DND-41 (cell line): ENCODE data around the gene ZNF653.

Experiments used
- ATAC-seq: fragments of 200-7000 bp; cut with Tn5 transposase; 3 replicates; pipeline ENCODE4 v1.9.1; 2021; ENCODE audit warnings: low read depth; ENCODE audit not compliant: insufficient read depth
- DNase-seq: peaks from one replicate; pipeline ENCODE4 v3.0.0-alpha.2; 2020
- H2AFZ ChIP-seq: 2 replicates; pipeline ENCODE4 v1.6.0; 2012; ENCODE audit warnings: low read depth, low read length
- H3K27ac ChIP-seq: 2 replicates; pipeline ENCODE4 v1.5.1; 2012; ENCODE audit warnings: low read length, inconsistent platforms
- H3K27me3 ChIP-seq: fragments of 200-600 bp; sonication (generic); 2 replicates; pipeline ENCODE4 v1.6.0; 2012; ENCODE audit warnings: low read length, mild to moderate bottlenecking, inconsistent platforms; ENCODE audit not compliant: insufficient read depth, poor library complexity
- H3K36me3 ChIP-seq: 2 replicates; pipeline ENCODE4 v1.5.1; 2012; ENCODE audit warnings: low read length, inconsistent platforms; ENCODE audit not compliant: insufficient read depth
- H3K4me1 ChIP-seq: 2 replicates; pipeline ENCODE4 v1.5.1; 2012; ENCODE audit warnings: mild to moderate bottlenecking, low read length; ENCODE audit not compliant: insufficient read depth
- H3K4me2 ChIP-seq: 2 replicates; pipeline ENCODE4 v1.6.0; 2012; ENCODE audit warnings: mild to moderate bottlenecking, moderate library complexity, low read length, inconsistent platforms; ENCODE audit not compliant: insufficient read depth
- H3K4me3 ChIP-seq, 2 experiments: fragments of 200-600 bp in 1 of 2; shearing (Covaris generic) in 1 of 2; 2 replicates each; pipeline ENCODE4 v1.5.1; 2012 to 2016; ENCODE audit warnings: inconsistent platforms in 2 of 2, low read length in 2 of 2, mild to moderate bottlenecking in 2 of 2, low read depth in 1 of 2, moderate library complexity in 1 of 2
- H3K79me2 ChIP-seq: 2 replicates; pipeline ENCODE4 v1.6.0; 2012; ENCODE audit warnings: low read length, inconsistent platforms; ENCODE audit not compliant: insufficient read depth
- H3K9ac ChIP-seq: 2 replicates; pipeline ENCODE4 v1.6.0; 2012; ENCODE audit warnings: low read depth, mild to moderate bottlenecking, inconsistent platforms, low read length, moderate library complexity
- H3K9me3 ChIP-seq: 2 replicates; pipeline ENCODE4 v1.5.1; 2012; ENCODE audit warnings: low read length, moderate library complexity, mild to moderate bottlenecking, inconsistent platforms; ENCODE audit not compliant: insufficient read depth, severe bottlenecking
- H4K20me1 ChIP-seq: 2 replicates; pipeline ENCODE4 v1.6.0; 2012; ENCODE audit warnings: low read length; ENCODE audit not compliant: insufficient read depth
- CTCF ChIP-seq: IDR thresholded peaks from 2 replicates; pipeline ENCODE4 v1.5.1; 2012; ENCODE audit warnings: borderline replicate concordance, low read length, moderate library complexity, mild to moderate bottlenecking; ENCODE audit not compliant: poor library complexity, severe bottlenecking; ENCODE audit errors: extremely low read depth
- EZH2 ChIP-seq: IDR thresholded peaks from 3 replicates; pipeline ENCODE4 v1.6.1; 2012; ENCODE audit warnings: borderline replicate concordance, low read depth, mild to moderate bottlenecking, moderate library complexity, low read length, inconsistent platforms; ENCODE audit not compliant: severe bottlenecking

ZNF653 gene

GRCh38 chr19:11552666-11553372 is 47.2 kb upstream of the ZNF653 start:
- H3K9me3 ChIP-seq, result no peaks in the 10 kb centered on the region
- no peak overlapping the region for H3K4me2 ChIP-seq
- no peak overlapping the region for H3K27ac ChIP-seq
- no peak for ATAC-seq
- H2AFZ ChIP-seq, result no peak overlapping the region
- peaks cover 29% of the 10 kb centered on the region for H4K20me1 ChIP-seq
- H3K4me3 ChIP-seq, result no peak overlapping the region
- no peaks in the 10 kb centered on the region for H3K27me3 ChIP-seq
- peaks cover 26% of the 10 kb centered on the region for H3K79me2 ChIP-seq
- peaks cover 12% of the 10 kb centered on the region for H3K4me1 ChIP-seq
- peaks cover 41% of the 10 kb centered on the region for H3K36me3 ChIP-seq
- DNase-seq, result no peak
- no peak for TF ChIP-seq CTCF
- TF ChIP-seq EZH2, result no peak
- H3K9ac ChIP-seq, result no peak overlapping the region

DNA sequence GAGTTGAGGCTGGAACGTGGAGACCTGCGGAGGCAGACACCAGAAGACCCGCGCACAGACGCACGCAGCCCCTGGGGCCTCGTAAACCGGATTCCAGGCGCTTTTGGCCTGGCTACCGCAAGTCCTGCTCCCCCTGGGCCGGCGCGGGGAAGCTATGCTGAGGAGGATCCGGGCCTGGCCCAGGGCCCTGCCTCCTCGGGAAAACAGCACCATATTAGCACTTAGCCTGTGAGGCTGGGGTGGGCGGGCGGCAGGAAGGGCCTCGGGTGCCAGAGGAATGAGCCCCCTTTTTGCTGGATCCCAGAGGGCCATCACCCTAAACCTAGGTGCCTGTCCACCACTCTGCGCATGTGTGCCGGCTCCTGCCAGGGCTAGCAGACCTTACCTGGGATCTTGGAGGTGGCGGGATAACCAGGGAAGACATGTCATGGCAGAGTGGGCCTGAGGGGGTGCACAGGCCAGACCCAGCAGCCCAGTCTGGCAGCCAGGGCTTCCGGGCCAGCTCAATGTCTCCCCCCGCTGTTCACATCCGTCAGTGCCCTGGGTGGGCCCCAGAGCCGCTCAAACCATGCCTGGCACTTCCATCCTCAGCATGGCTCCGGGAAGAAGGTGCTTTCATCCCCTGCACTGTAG is 46.1 kb upstream of the ZNF653 start:
- H3K79me2 ChIP-seq, result peaks cover 15% of the 10 kb centered on the region
- H3K9ac ChIP-seq, result no peak overlapping the region
- no peak overlapping the region for H3K4me3 ChIP-seq
- H4K20me1 ChIP-seq, result peaks cover 23% of the 10 kb centered on the region
- no peaks in the 10 kb centered on the region for H3K9me3 ChIP-seq
- H2AFZ ChIP-seq, result no peak overlapping the region
- H3K27me3 ChIP-seq, result no peaks in the 10 kb centered on the region
- H3K36me3 ChIP-seq, result peaks cover 41% of the 10 kb centered on the region
- peak; percentile 75 for ATAC-seq
- H3K4me1 ChIP-seq, result peaks cover 3% of the 10 kb centered on the region; the same call in 1 of the 2 replicates
- TF ChIP-seq EZH2, result no peak
- TF ChIP-seq CTCF, result peak; percentile 66
- no peak overlapping the region for H3K27ac ChIP-seq
- peak; percentile 36 for DNase-seq
- no peak overlapping the region for H3K4me2 ChIP-seq

DNA sequence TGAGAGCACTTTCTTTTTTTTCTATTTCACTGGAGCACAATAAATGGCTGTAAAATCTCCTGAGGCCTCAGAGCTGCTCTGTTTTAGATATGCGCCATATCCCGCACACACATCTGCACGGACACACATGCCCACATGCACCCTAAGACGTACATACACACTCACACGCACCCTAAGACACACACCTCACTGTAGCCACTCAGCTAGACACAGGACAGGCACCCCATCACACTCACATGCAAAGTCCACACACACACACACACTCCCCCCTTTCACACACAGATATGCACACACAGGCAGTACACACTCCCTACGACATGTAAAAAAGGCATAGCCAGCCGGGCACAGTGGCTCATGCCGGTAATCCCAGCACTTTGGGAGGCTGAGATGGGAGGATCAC is 44.6 kb upstream of the ZNF653 start:
- H3K27me3 ChIP-seq, result no peaks in the 10 kb centered on the region
- TF ChIP-seq EZH2, result no peak
- TF ChIP-seq CTCF, result no peak
- no peak for DNase-seq
- no peak overlapping the region for H3K9ac ChIP-seq
- H3K9me3 ChIP-seq, result no peaks in the 10 kb centered on the region
- no peaks in the 10 kb centered on the region; the same call in 1 of the 2 replicates for H3K4me1 ChIP-seq
- no peak overlapping the region for H2AFZ ChIP-seq
- H4K20me1 ChIP-seq, result peaks cover 15% of the 10 kb centered on the region
- ATAC-seq, result no peak
- no peak overlapping the region for H3K27ac ChIP-seq
- H3K4me3 ChIP-seq, result no peak overlapping the region
- H3K36me3 ChIP-seq, result peaks cover 33% of the 10 kb centered on the region
- H3K79me2 ChIP-seq, result peaks cover 2% of the 10 kb centered on the region
- H3K4me2 ChIP-seq, result no peak overlapping the region
